ENCODE data around the gene USHBP1.

- TF ChIP-seq CTCF (IDR thresholded peaks at IDR 0.05; ENCODE audit: low read depth, low read length) (no peak), POLR2A (IDR thresholded peaks at IDR 0.05; ENCODE audit: extremely low read depth, insufficient read length) (no peak), MAX (IDR thresholded peaks at IDR 0.05; ENCODE audit: low read depth, low read length) (no peak)
Measured at GRCh38 chr19:17240062-17240752, 24.3 kb downstream of the USHBP1 start.

All from NB4 (cell line).